SK-N-SH (cell line): ENCODE measurements around the gene CYP26C1. TPM values are rescaled to one million over a fixed set of nuclear protein-coding genes. Genes with fewer than 3 reads are reported as not detected.

Source experiments
- CTCF ChIA-PET: fragments of 300-600, 350-600 bp; formaldehyde crosslinking; extraction: SDS; loops from one replicate; lab custom pipeline; 2021; lab: Yijun Ruan, JAX
- POLR2A ChIA-PET: fragments of 350-600 bp; sonication (Branson Sonifier 250); formaldehyde crosslinking; extraction: SDS; loops from one replicate; lab custom pipeline; 2020; ENCODE audit warnings: antibody characterized with exemption, inconsistent platforms; lab: Yijun Ruan, JAX
- DNase-seq: peaks from one replicate; pipeline ENCODE4 v3.0.0; 2012
- H2AFZ ChIP-seq: fragments of 200-600 bp; sonication (generic); 2 replicates; pipeline ENCODE4 v1.8.1; 2016; ENCODE audit warnings: antibody characterized with exemption, mild to moderate bottlenecking, low read depth
- H3F3A ChIP-seq: fragments of 200-600 bp; sonication (generic); replicated peaks from 2 replicates; pipeline ENCODE3; 2016; ENCODE audit warnings: antibody characterized with exemption, mild to moderate bottlenecking; ENCODE audit not compliant: insufficient read depth
- H3K27ac ChIP-seq, 2 experiments: fragments of 200-500 bp in 1 of 2; fragments of 200-600 bp in 1 of 2; sonication (Bioruptor generic) in 1 of 2; sonication (generic), shearing (Covaris generic) in 1 of 2; 2 replicates each; pipeline versions ENCODE4 v1.5.1 to v1.6.1; 2014 to 2016; ENCODE audit warnings: low read depth in 2 of 2, inconsistent platforms in 1 of 2, low read length in 1 of 2, mild to moderate bottlenecking in 1 of 2, mixed read lengths in 1 of 2
- H3K27me3 ChIP-seq: fragments of 200-600 bp; sonication (generic), shearing (Covaris generic); 2 replicates; pipeline ENCODE4 v1.6.1; 2016; ENCODE audit warnings: mixed run types; ENCODE audit not compliant: insufficient read depth
- H3K36me3 ChIP-seq, 2 experiments: fragments of 200-500 bp in 1 of 2; fragments of 200-600 bp in 1 of 2; sonication (Bioruptor generic) in 1 of 2; sonication (generic) in 1 of 2; replicated peaks in 1 of 2; 2 replicates each; pipeline versions ENCODE3 to v1.5.1; 2014 to 2016; ENCODE audit warnings: low read length in 1 of 2, mild to moderate bottlenecking in 1 of 2; ENCODE audit not compliant: insufficient read depth in 2 of 2, control insufficient read depth in 1 of 2
- H3K4me1 ChIP-seq, 2 experiments: fragments of 200-500 bp in 1 of 2; fragments of 200-600 bp in 1 of 2; sonication (Bioruptor generic) in 1 of 2; sonication (generic), shearing (Covaris generic) in 1 of 2; 2 replicates each; pipeline versions ENCODE4 v1.5.1 to v1.6.1; 2014 to 2016; ENCODE audit warnings: low read depth in 1 of 2, low read length in 1 of 2, mixed run types in 1 of 2; ENCODE audit not compliant: insufficient read depth in 2 of 2, control insufficient read depth in 1 of 2
- H3K4me2 ChIP-seq: fragments of 200-600 bp; sonication (generic), shearing (Covaris generic); 2 replicates; pipeline ENCODE4 v1.6.1; 2017; ENCODE audit warnings: mixed run types
- H3K4me3 ChIP-seq, 2 experiments: fragments of 200-500 bp in 1 of 2; fragments of 200-600 bp in 1 of 2; sonication (Bioruptor generic) in 1 of 2; sonication (generic), shearing (Covaris generic) in 1 of 2; 2 replicates each; pipeline versions ENCODE4 v1.5.1 to v1.8.1; 2014 to 2016; ENCODE audit warnings: low read depth in 2 of 2, inconsistent platforms in 1 of 2, low read length in 1 of 2, mild to moderate bottlenecking in 1 of 2, mixed read lengths in 1 of 2, moderate library complexity in 1 of 2
- H3K79me2 ChIP-seq: fragments of 200-600 bp; sonication (generic); 2 replicates; pipeline ENCODE4 v1.8.1; 2017; ENCODE audit warnings: mild to moderate bottlenecking; ENCODE audit not compliant: insufficient read depth
- H3K9ac ChIP-seq: fragments of 200-600 bp; sonication (generic); 2 replicates; pipeline ENCODE4 v1.6.1; 2017; ENCODE audit warnings: mixed run types
- H3K9me2 ChIP-seq: fragments of 200-600 bp; sonication (generic); 2 replicates; pipeline ENCODE4 v1.6.1; 2017; ENCODE audit warnings: mixed run types
- H3K9me3 ChIP-seq: fragments of 200-600 bp; sonication (generic); 2 replicates; pipeline ENCODE4 v1.6.1; 2017; ENCODE audit warnings: mixed run types, mild to moderate bottlenecking, moderate library complexity
- H4K20me1 ChIP-seq: fragments of 200-600 bp; sonication (generic); 2 replicates; pipeline ENCODE4 v1.6.1; 2017; ENCODE audit warnings: mild to moderate bottlenecking, mixed run types; ENCODE audit not compliant: insufficient read depth
- EP300 ChIP-seq, 2 experiments: IDR thresholded peaks; 2 replicates each; pipeline versions ENCODE4 v1.4.0 to v1.6.1; 2012; ENCODE audit warnings: borderline replicate concordance in 1 of 2, low read depth in 1 of 2, low read length in 1 of 2
- FOXJ3 ChIP-seq: sonication (generic); formaldehyde crosslinking; IDR thresholded peaks from 2 replicates; pipeline ENCODE4 v1.5.1; 2020; ENCODE audit warnings: mild to moderate bottlenecking, missing genetic modification reagents
- GATA2 ChIP-seq: sonication (generic); formaldehyde crosslinking; IDR thresholded peaks from 2 replicates; pipeline ENCODE4 v1.5.0; 2020; ENCODE audit warnings: mild to moderate bottlenecking, missing genetic modification reagents
- IRF3 ChIP-seq: fragments of 150-350 bp; IDR thresholded peaks from 2 replicates; pipeline ENCODE4 v1.6.1; 2016; ENCODE audit warnings: mild to moderate bottlenecking, low read depth, low read length
- MEF2A ChIP-seq: IDR thresholded peaks from 2 replicates; pipeline ENCODE4 v1.4.0; 2012; ENCODE audit warnings: low read depth, borderline replicate concordance
- NFIC ChIP-seq: IDR thresholded peaks from 2 replicates; pipeline ENCODE4 v1.4.0; 2012; ENCODE audit warnings: borderline replicate concordance
- PBX3 ChIP-seq: IDR thresholded peaks from 2 replicates; pipeline ENCODE4; 2012
- POLR2AphosphoS5 ChIP-seq: IDR thresholded peaks from 2 replicates; pipeline ENCODE4 v1.6.1; 2012; ENCODE audit warnings: low read depth, low read length
- RCOR1 ChIP-seq: fragments of 150-350 bp; IDR thresholded peaks from 2 replicates; pipeline ENCODE4 v1.6.1; 2017; ENCODE audit warnings: antibody characterized with exemption, low read length
- REST ChIP-seq: IDR thresholded peaks from 2 replicates; pipeline ENCODE4 v1.6.1; 2012; ENCODE audit warnings: mild to moderate bottlenecking, low read depth, low read length, moderate library complexity
- RFX5 ChIP-seq: IDR thresholded peaks from 2 replicates; pipeline ENCODE4 v1.6.1; 2012; ENCODE audit warnings: mild to moderate bottlenecking, improper control_type of control experiment, low read length
- RXRA ChIP-seq: IDR thresholded peaks from 2 replicates; pipeline ENCODE4 v1.4.0; 2012; ENCODE audit warnings: low read depth, mild to moderate bottlenecking, borderline replicate concordance
- SIN3A ChIP-seq: IDR thresholded peaks from 2 replicates; pipeline ENCODE4 v1.6.1; 2012; ENCODE audit warnings: low read depth, mild to moderate bottlenecking, low read length, moderate library complexity, borderline replicate concordance
- SMC3 ChIP-seq: IDR thresholded peaks from 2 replicates; pipeline ENCODE4 v1.6.1; 2012; ENCODE audit warnings: low read depth, low read length, improper control_type of control experiment
- TAF1 ChIP-seq: IDR thresholded peaks from 2 replicates; pipeline ENCODE4 v1.6.1; 2012; ENCODE audit warnings: low read depth, mild to moderate bottlenecking, low read length, moderate library complexity, borderline replicate concordance
- TCF12 ChIP-seq: IDR thresholded peaks from 2 replicates; pipeline ENCODE4 v1.4.0; 2012
- TEAD4 ChIP-seq: IDR thresholded peaks from 2 replicates; pipeline ENCODE4 v1.4.0; 2012; ENCODE audit warnings: mild to moderate bottlenecking, borderline replicate concordance; ENCODE audit not compliant: insufficient read depth
- USF1 ChIP-seq: IDR thresholded peaks from 2 replicates; pipeline ENCODE4 v1.4.0; 2012; ENCODE audit warnings: low read depth, borderline replicate concordance
- ZBTB33 ChIP-seq: IDR thresholded peaks from 2 replicates; pipeline ENCODE4 v1.4.0; 2012; ENCODE audit warnings: low read depth, borderline replicate concordance
- WGBS: methylation state at CpG from one replicate; pipeline ENCODE4 v1.1.6; 2017; ENCODE audit warnings: low lambda C conversion rate; 5-methylcytosine and 5-hydroxymethylcytosine counted together
- polyA plus RNA-seq, 3 experiments: library from polyadenylated mRNA; depleted of rRNA; stranded (reverse); fragments of >200 nt; gene quantifications; 2 replicates each; pipeline ENCODE4 v1.2.3, GENCODE V29; 2012
- TF ChIP-seq, protein P1 (sequence below): IDR thresholded peaks from 2 replicates; pipeline ENCODE4 v1.4.0; 2012; ENCODE audit warnings: low read depth

CYP26C1 gene
- polyA plus RNA-seq, 1 of the 3 experiments (the other 2 are of a cell fraction), result not detected

GRCh38 chr10:93015722-93016121, 44.9 kb upstream of the CYP26C1 start:
- no peaks in the 10 kb centered on the region for H3K9me2 ChIP-seq
- DNase-seq, result no peak
- H3K79me2 ChIP-seq, result no peaks in the 10 kb centered on the region
- CTCF ChIA-PET, result no interaction called here
- no peak overlapping the region for H3K4me3 ChIP-seq
- POLR2A ChIA-PET, result no interaction called here
- WGBS, result 92% methylated on average over 3 of the region's 3 CpGs
- H3K27ac ChIP-seq, result no peak overlapping the region
- no peaks in the 10 kb centered on the region for H3K27me3 ChIP-seq
- TF ChIP-seq NFIC (no peak), RFX5 (no peak), TCF12 (no peak), EP300 (IDR thresholded peaks at IDR 0.05; ENCODE audit: borderline replicate concordance in 1 of 2, low read depth in 1 of 2, low read length in 1 of 2) (no peak), PBX3 (no peak), USF1 (no peak), SMC3 (no peak), IRF3 (no peak), SIN3A (no peak), GATA2 (no peak), ZBTB33 (no peak), RXRA (no peak), REST (no peak), TEAD4 (no peak), TAF1 (no peak), RCOR1 (no peak), MEF2A (no peak), POLR2AphosphoS5 (no peak), FOXJ3 (CRISPR knock-in tag) (no peak)
- TF ChIP-seq, protein P1, sequence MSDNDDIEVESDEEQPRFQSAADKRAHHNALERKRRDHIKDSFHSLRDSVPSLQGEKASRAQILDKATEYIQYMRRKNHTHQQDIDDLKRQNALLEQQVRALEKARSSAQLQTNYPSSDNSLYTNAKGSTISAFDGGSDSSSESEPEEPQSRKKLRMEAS, result no peak
- TF ChIP-seq, all 33 proteins: peak for 0
- Histone ChIP-seq H4K20me1 (no peaks in the 10 kb centered on the region), H3K36me3 (no peaks in the 10 kb centered on the region), H3K9me3 (no peaks in the 10 kb centered on the region), H2AFZ (no peak overlapping the region), H3K9ac (no peak overlapping the region), H3K4me2 (no peak overlapping the region), H3F3A (no peaks in the 10 kb centered on the region), H3K4me1 (no peaks in the 10 kb centered on the region)
